ENCODE data around the gene ARGFX. TPM values are rescaled to one million over a fixed set of nuclear protein-coding genes. Genes with fewer than 3 reads are reported as not detected.

ARGFX gene
- total RNA-seq, 1 experiment from 2014 or later: not detected

DNA sequence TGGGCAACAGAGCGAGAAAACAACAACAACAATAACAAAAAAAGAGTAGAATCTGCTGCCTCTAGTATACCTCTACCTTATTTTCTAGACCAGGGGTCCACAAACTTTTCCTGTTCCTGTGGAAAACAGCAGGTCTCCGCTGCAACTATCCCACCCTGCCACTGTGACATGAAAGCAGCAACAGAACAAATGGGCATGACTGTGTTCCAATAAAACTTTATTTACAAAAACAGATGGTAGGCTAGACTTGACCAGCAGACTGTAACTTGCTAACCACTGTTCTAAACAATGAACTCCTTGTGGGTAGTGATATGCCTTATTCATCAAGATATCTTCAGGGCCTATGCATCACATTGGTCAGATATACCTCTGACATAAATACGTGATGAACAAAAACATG, 47.2 kb upstream of the ARGFX start:
- Histone ChIP-seq H4K20me1 (ENCODE audit: insufficient read depth) (peaks cover 1% of the 10 kb centered on the region; the same call in 1 of the 2 replicates), H3K9me3 (ENCODE audit: control insufficient read depth in 1 of 2, insufficient read depth in 1 of 2, low read depth in 1 of 2, low read length in 2 of 2) (no peaks in the 10 kb centered on the region), H3K4me1 (ENCODE audit: control insufficient read depth in 1 of 2, insufficient read depth in 2 of 2, low read length in 2 of 2) (no peaks in the 10 kb centered on the region), H3K79me2 (ENCODE audit: insufficient read depth, low read length) (peaks cover 24% of the 10 kb centered on the region; the same call in 1 of the 2 replicates), H3K36me3 (ENCODE audit: control insufficient read depth in 1 of 2, insufficient read depth in 2 of 2, low read length in 2 of 2) (peaks cover 0 to 15% of the 10 kb centered on the region in 2 experiments; a peak in 2 of 4 replicates), H3K27ac (ENCODE audit: low read depth, low read length) (no peak overlapping the region), H3K9ac (ENCODE audit: low read length) (no peak overlapping the region), H2AFZ (ENCODE audit: low read depth, low read length, poor library complexity, severe bottlenecking) (no peak overlapping the region), H3K4me2 (ENCODE audit: low read length) (no peak overlapping the region), H3K27me3 (ENCODE audit: insufficient read depth, low read length) (no peaks in the 10 kb centered on the region), H3K4me3 (replicated peaks in 1 of 2; ENCODE audit: low read depth in 1 of 2, low read length in 2 of 2) (no peak overlapping the region), H3K9me2 (ENCODE audit: insufficient read depth) (no peaks in the 10 kb centered on the region)
- no peak for TF ChIP-seq ZFX (IDR thresholded peaks at IDR 0.05)
- no TSS peak for BruUV-seq (replicated peaks)
- ChIA-PET POLR2A (no interaction called here), CTCF (no interaction called here), RAD21 (ENCODE audit: low non-redundant PET in 1 of 2, low total read pairs in 2 of 2, uncharacterized antibody in 2 of 2, unreplicated experiment in 2 of 2) (no interaction called here)
- intact Hi-C loops (cut with micrococcal nuclease): no loop called here
- ATAC-seq (no peak), DNase-seq (ENCODE audit: low read depth, low spot score) (no peak)

- BruUV-seq (replicated peaks): no TSS peak
- CTCF ChIA-PET: no interaction called here
- H3K9me2 ChIP-seq (ENCODE audit: insufficient read depth): no peaks in the 10 kb centered on the region
- TF ChIP-seq CTCF (IDR thresholded peaks at IDR 0.05 in 2 of 3, conservative IDR thresholded peaks at IDR 0.05 in 1 of 3; ENCODE audit: borderline replicate concordance in 1 of 3, insufficient read depth in 1 of 3, low read depth in 2 of 3, low read length in 2 of 3): peak; percentile 26 to 54 (median 47); a peak in 5 of 6 replicates
- no peak for TF ChIP-seq TCF7L2 (IDR thresholded peaks at IDR 0.05; ENCODE audit: borderline replicate concordance, extremely low read depth, insufficient read depth, insufficient read length)
- no peak for TF ChIP-seq YY1 (IDR thresholded peaks at IDR 0.05; ENCODE audit: extremely low read depth, insufficient replicate concordance, low read depth, low read length)
- TF ChIP-seq SP1 (IDR thresholded peaks at IDR 0.05; ENCODE audit: low read depth): no peak
- no peak for TF ChIP-seq FOSL1 (IDR thresholded peaks at IDR 0.05; ENCODE audit: low read depth)
- TF ChIP-seq RAD21 (IDR thresholded peaks at IDR 0.05; ENCODE audit: low read depth): peak; percentile 40
- TF ChIP-seq, protein P1, sequence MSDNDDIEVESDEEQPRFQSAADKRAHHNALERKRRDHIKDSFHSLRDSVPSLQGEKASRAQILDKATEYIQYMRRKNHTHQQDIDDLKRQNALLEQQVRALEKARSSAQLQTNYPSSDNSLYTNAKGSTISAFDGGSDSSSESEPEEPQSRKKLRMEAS (IDR thresholded peaks at IDR 0.05): no peak
- no peak for TF ChIP-seq ELF1 (IDR thresholded peaks at IDR 0.05; ENCODE audit: borderline replicate concordance, low read depth)
- H3K4me2 ChIP-seq (ENCODE audit: low read length): no peak overlapping the region
- ATAC-seq (no peak), DNase-seq (ENCODE audit: low read depth, low spot score) (no peak)
- H3K36me3 ChIP-seq (ENCODE audit: control insufficient read depth in 1 of 2, insufficient read depth in 2 of 2, low read length in 2 of 2): peaks cover 8 to 31% of the 10 kb centered on the region in 2 experiments
- H3K9me3 ChIP-seq (ENCODE audit: control insufficient read depth in 1 of 2, insufficient read depth in 1 of 2, low read depth in 1 of 2, low read length in 2 of 2): no peaks in the 10 kb centered on the region
- H3K4me3 ChIP-seq (replicated peaks in 1 of 2; ENCODE audit: low read depth in 1 of 2, low read length in 2 of 2): no peak overlapping the region
- peaks cover 17% of the 10 kb centered on the region for H3K79me2 ChIP-seq (ENCODE audit: insufficient read depth, low read length)
- H3K4me1 ChIP-seq (ENCODE audit: control insufficient read depth in 1 of 2, insufficient read depth in 2 of 2, low read length in 2 of 2): no peaks in the 10 kb centered on the region
- POLR2A ChIA-PET: no interaction called here
- intact Hi-C loops (cut with micrococcal nuclease): loop anchor here (1.0 kb wide), 1 partner anchor 968 kb away; no protein-coding TSS in a partner anchor
- RAD21 ChIA-PET (ENCODE audit: low non-redundant PET in 1 of 2, low total read pairs in 2 of 2, uncharacterized antibody in 2 of 2, unreplicated experiment in 2 of 2): no interaction called here
- H4K20me1 ChIP-seq (ENCODE audit: insufficient read depth): no peaks in the 10 kb centered on the region
- no peak overlapping the region for H3K9ac ChIP-seq (ENCODE audit: low read length)
- H3K27me3 ChIP-seq (ENCODE audit: insufficient read depth, low read length): no peaks in the 10 kb centered on the region
- H3K27ac ChIP-seq (ENCODE audit: low read depth, low read length): no peak overlapping the region
- H2AFZ ChIP-seq (ENCODE audit: low read depth, low read length, poor library complexity, severe bottlenecking): no peak overlapping the region
Measured at GRCh38 chr3:121529308-121529707, 38.4 kb upstream of the ARGFX start.
